ENCODE measurements around the gene KCNC1. TPM values are rescaled to one million over a fixed set of nuclear protein-coding genes. Genes with fewer than 3 reads are reported as not detected.

KCNC1 gene
- total and polyA plus RNA-seq, 4 donors, result 0.54 TPM; not detected in 3

GRCh38 chr11:17693531-17693930 is 41.0 kb upstream of the KCNC1 start:
- no peak for DNase-seq (ENCODE audit: low spot score)
- 71% methylated on average over 4 of the region's 4 CpGs for WGBS
- no peaks in the 10 kb centered on the region for H3K36me3 ChIP-seq (ENCODE audit: control insufficient read depth in 4 of 4, insufficient read depth in 3 of 4, low read depth in 1 of 4, low read length in 3 of 4)
- H3K9ac ChIP-seq (ENCODE audit: low read depth in 1 of 2, low read length in 2 of 2), result no peak overlapping the region
- no peak for TF ChIP-seq JUND (IDR thresholded peaks at IDR 0.05)
- TF ChIP-seq CTCF (IDR thresholded peaks at IDR 0.05; ENCODE audit: low read depth, low read length, missing input control), result no peak
- TF ChIP-seq FOXA2 (IDR thresholded peaks at IDR 0.05), result no peak
- no peak for TF ChIP-seq HNF4A (conservative IDR thresholded peaks at IDR 0.05)
- no peak for TF ChIP-seq NR2F2 (IDR thresholded peaks at IDR 0.05)
- no peak for TF ChIP-seq ZBTB33 (IDR thresholded peaks at IDR 0.05)
- TF ChIP-seq MAX (IDR thresholded peaks at IDR 0.05), result no peak
- no peak for TF ChIP-seq RAD21 (IDR thresholded peaks at IDR 0.05)
- TF ChIP-seq FOXA1 (IDR thresholded peaks at IDR 0.05), result no peak
- TF ChIP-seq ATF3 (IDR thresholded peaks at IDR 0.05), result no peak
- no peak for TF ChIP-seq SP1 (IDR thresholded peaks at IDR 0.05)
- no peak for TF ChIP-seq GABPA (IDR thresholded peaks at IDR 0.05 in 1 of 2, conservative IDR thresholded peaks at IDR 0.05 in 1 of 2)
- no peak for TF ChIP-seq HNF4G (IDR thresholded peaks at IDR 0.05)
- no peaks in the 10 kb centered on the region for H3K9me3 ChIP-seq (ENCODE audit: control insufficient read depth in 4 of 4, low read length in 3 of 4)
- no peak overlapping the region for H3K4me3 ChIP-seq (ENCODE audit: low read depth in 1 of 3, low read length in 3 of 3)
- H3K27me3 ChIP-seq (ENCODE audit: control insufficient read depth in 4 of 4, insufficient read depth in 4 of 4, low read length in 3 of 4), result peaks cover 3 to 18% (median 6%) of the 10 kb centered on the region in 4 donors
- peaks cover 0 to 2% (median 0%) of the 10 kb centered on the region in 4 donors for H3K4me1 ChIP-seq (ENCODE audit: control insufficient read depth in 4 of 4, insufficient read depth in 4 of 4, low read length in 3 of 4)
- H3K27ac ChIP-seq (ENCODE audit: low read depth in 1 of 2, low read length in 2 of 2), result no peak overlapping the region

GRCh38 chr11:17694494-17695110 is 40.0 kb upstream of the KCNC1 start:
- Histone ChIP-seq H3K27ac (ENCODE audit: low read depth in 1 of 2, low read length in 2 of 2) (no peak overlapping the region), H3K27me3 (ENCODE audit: control insufficient read depth in 4 of 4, insufficient read depth in 4 of 4, low read length in 3 of 4) (peaks cover 3 to 14% (median 6%) of the 10 kb centered on the region in 4 donors), H3K9me3 (ENCODE audit: control insufficient read depth in 4 of 4, low read length in 3 of 4) (no peaks in the 10 kb centered on the region), H3K36me3 (ENCODE audit: control insufficient read depth in 4 of 4, insufficient read depth in 3 of 4, low read depth in 1 of 4, low read length in 3 of 4) (no peaks in the 10 kb centered on the region), H3K9ac (ENCODE audit: low read depth in 1 of 2, low read length in 2 of 2) (no peak overlapping the region), H3K4me3 (ENCODE audit: low read depth in 1 of 3, low read length in 3 of 3) (no peak overlapping the region), H3K4me1 (ENCODE audit: control insufficient read depth in 4 of 4, insufficient read depth in 4 of 4, low read length in 3 of 4) (peaks cover 0 to 2% (median 0%) of the 10 kb centered on the region in 4 donors)
- DNase-seq (ENCODE audit: low spot score), result no peak
- WGBS, result 87% methylated on average over 10 of the region's 10 CpGs
- TF ChIP-seq MAX (IDR thresholded peaks at IDR 0.05), result no peak
- no peak for TF ChIP-seq HNF4G (IDR thresholded peaks at IDR 0.05)
- no peak for TF ChIP-seq TAF1 (conservative IDR thresholded peaks at IDR 0.05)
- TF ChIP-seq EGR1 (IDR thresholded peaks at IDR 0.05; ENCODE audit: low read depth in 2 of 2), result no peak
- no peak for TF ChIP-seq FOXA1 (IDR thresholded peaks at IDR 0.05)
